ENCODE data around the gene CPSF3.
A peak's percentile ranks its signal among the peaks of the same experiment; 100 is the strongest.

Gene CPSF3

GRCh38 chr2:9423100-9423921, at the start of gene CPSF3, which contains the start of gene ITGB1BP1:
Gene CPSF3, plus strand, starts transcription at chr2:9423654. Its CDS starts 120 bp downstream, at chr2:9423774.
Gene ITGB1BP1, minus strand, starts transcription at chr2:9423528. Its CDS starts 4,831 bp downstream, at chr2:9418697.
- DNase-seq, result peak; percentile 92

- DNase-seq, result no peak
Observed at GRCh38 chr2:9374071-9374730, 49.3 kb upstream of the CPSF3 start.

- DNase-seq, result no peak
Observed at GRCh38 chr2:9375857-9376428, 47.5 kb upstream of the CPSF3 start.

GRCh38 chr2:9377461-9378097, 45.9 kb upstream of the CPSF3 start:
- DNase-seq, result no peak

GRCh38 chr2:9378433-9379390, 44.7 kb upstream of the CPSF3 start:
- DNase-seq, result peak; percentile 63

GRCh38 chr2:9379391-9379755, 44.1 kb upstream of the CPSF3 start:
- no peak for DNase-seq

- peak; percentile 80 for DNase-seq
Observed at GRCh38 chr2:9380702-9381628, 42.5 kb upstream of the CPSF3 start.

- no peak for DNase-seq
Observed at GRCh38 chr2:9382604-9383235, 40.7 kb upstream of the CPSF3 start.

- no peak for DNase-seq
Observed at GRCh38 chr2:9384521-9384920, 38.9 kb upstream of the CPSF3 start.

GRCh38 chr2:9385841-9386240, 37.6 kb upstream of the CPSF3 start:
- no peak for DNase-seq

- DNase-seq, result no peak
Observed at GRCh38 chr2:9388199-9388681, 35.2 kb upstream of the CPSF3 start.

- DNase-seq, result no peak
Observed at GRCh38 chr2:9388950-9389911, 34.2 kb upstream of the CPSF3 start.

GRCh38 chr2:9390151-9390850, 33.2 kb upstream of the CPSF3 start:
- DNase-seq, result no peak

GRCh38 chr2:9390991-9391390, 32.5 kb upstream of the CPSF3 start:
- no peak for DNase-seq

GRCh38 chr2:9391961-9392720, 31.3 kb upstream of the CPSF3 start:
- no peak for DNase-seq

- no peak for DNase-seq
Observed at GRCh38 chr2:9392898-9393765, 30.3 kb upstream of the CPSF3 start.

GRCh38 chr2:9394816-9395215, 28.6 kb upstream of the CPSF3 start:
- no peak for DNase-seq

Measured in amniotic stem cell (primary cell).